H1 (cell line): ENCODE results near the gene SARNP. TPM values are rescaled to one million over a fixed set of nuclear protein-coding genes. Genes with fewer than 3 reads are reported as not detected.

Source experiments
- EZH2 ChIP-seq: fragments of 200-600 bp; sonication (generic); IDR thresholded peaks from 2 replicates; pipeline ENCODE4 v1.7.1; 2012; ENCODE audit warnings: low read depth, mild to moderate bottlenecking, moderate library complexity, low read length, inconsistent platforms; ENCODE audit not compliant: severe bottlenecking
- RXRA ChIP-seq: IDR thresholded peaks from 2 replicates; pipeline ENCODE4 v1.6.1; 2011; ENCODE audit warnings: low read depth, mild to moderate bottlenecking, low read length, moderate library complexity; ENCODE audit not compliant: insufficient read depth
- SIRT6 ChIP-seq: IDR thresholded peaks from one replicate; pipeline ENCODE4 v1.7.1; 2012; ENCODE audit warnings: low read length, inconsistent platforms
- SRF ChIP-seq: IDR thresholded peaks from 2 replicates; pipeline ENCODE4 v1.6.1; 2011; ENCODE audit warnings: mild to moderate bottlenecking, low read depth, low read length, moderate library complexity
- SUZ12 ChIP-seq: fragments of 200-600 bp; sonication (generic); IDR thresholded peaks from 2 replicates; pipeline ENCODE4 v1.6.1; 2012; ENCODE audit warnings: mild to moderate bottlenecking, inconsistent platforms, low read length, moderate library complexity, mixed read lengths
- TCF12 ChIP-seq: IDR thresholded peaks from 2 replicates; pipeline ENCODE4 v1.6.1; 2011; ENCODE audit warnings: low read depth, mild to moderate bottlenecking, low read length
- YY1 ChIP-seq: IDR thresholded peaks from 2 replicates; pipeline ENCODE4 v1.6.1; 2011; ENCODE audit warnings: low read depth, mild to moderate bottlenecking, low read length
- polyA plus RNA-seq, 7 experiments: library from polyadenylated mRNA; depleted of rRNA in 3 of 7; stranded (reverse) in 5 of 7; unstranded in 2 of 7; fragments of >200 nt in 5 of 7; fragments of 200-250 nt in 2 of 7; gene quantifications; 1 replicate in 5 of 7; 2 replicates in 1 of 7; 4 replicates in 1 of 7; pipeline versions ENCODE4 v1.2.1 to v1.2.3, GENCODE V29; 2011 to 2013; ENCODE audit warnings: missing spikeins in 2 of 7, mixed read lengths in 2 of 7
- total RNA-seq: library from RNA; stranded (reverse); fragmentation: NEBNext Ultra II Directional; extraction: Animal tissue kit (Norgen Biotek cat#: 25700); gene quantifications from 2 replicates; pipeline ENCODE4 v1.2.1, GENCODE V29; 2021
- TF ChIP-seq, protein P1 (sequence below): fragments of 300-600 bp; sonication (generic); IDR thresholded peaks from 2 replicates; pipeline ENCODE4 v1.7.1; 2012; ENCODE audit warnings: low read length, moderate library complexity, mild to moderate bottlenecking, inconsistent platforms; ENCODE audit not compliant: insufficient replicate concordance

SARNP gene
- total and polyA plus RNA-seq, 2 of the 8 experiments (the other 6 are each of a cell fraction or from before 2014, with no cell fraction given), result 114 to 226 TPM

DNA sequence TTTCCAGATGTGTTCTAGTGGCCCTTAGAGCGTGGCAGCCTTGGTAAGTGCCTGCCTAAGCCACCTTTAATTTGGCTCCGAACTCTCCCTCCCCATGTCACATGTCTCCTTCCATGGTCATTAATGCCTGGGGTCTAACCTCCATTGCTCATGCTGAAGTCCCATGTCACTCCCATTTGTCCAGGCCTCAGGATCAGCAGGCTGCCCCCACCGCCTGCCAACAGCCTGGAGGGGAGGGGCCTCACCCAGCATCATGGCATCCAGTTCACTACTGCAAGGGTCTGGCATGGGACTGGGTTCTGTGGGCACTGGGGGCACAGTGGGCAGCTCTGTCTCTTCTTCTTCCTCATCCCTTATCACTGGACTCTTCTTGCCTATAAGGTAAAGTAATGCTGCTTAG is 20.8 kb upstream of the SARNP start (continued):
- TF ChIP-seq, protein P1, sequence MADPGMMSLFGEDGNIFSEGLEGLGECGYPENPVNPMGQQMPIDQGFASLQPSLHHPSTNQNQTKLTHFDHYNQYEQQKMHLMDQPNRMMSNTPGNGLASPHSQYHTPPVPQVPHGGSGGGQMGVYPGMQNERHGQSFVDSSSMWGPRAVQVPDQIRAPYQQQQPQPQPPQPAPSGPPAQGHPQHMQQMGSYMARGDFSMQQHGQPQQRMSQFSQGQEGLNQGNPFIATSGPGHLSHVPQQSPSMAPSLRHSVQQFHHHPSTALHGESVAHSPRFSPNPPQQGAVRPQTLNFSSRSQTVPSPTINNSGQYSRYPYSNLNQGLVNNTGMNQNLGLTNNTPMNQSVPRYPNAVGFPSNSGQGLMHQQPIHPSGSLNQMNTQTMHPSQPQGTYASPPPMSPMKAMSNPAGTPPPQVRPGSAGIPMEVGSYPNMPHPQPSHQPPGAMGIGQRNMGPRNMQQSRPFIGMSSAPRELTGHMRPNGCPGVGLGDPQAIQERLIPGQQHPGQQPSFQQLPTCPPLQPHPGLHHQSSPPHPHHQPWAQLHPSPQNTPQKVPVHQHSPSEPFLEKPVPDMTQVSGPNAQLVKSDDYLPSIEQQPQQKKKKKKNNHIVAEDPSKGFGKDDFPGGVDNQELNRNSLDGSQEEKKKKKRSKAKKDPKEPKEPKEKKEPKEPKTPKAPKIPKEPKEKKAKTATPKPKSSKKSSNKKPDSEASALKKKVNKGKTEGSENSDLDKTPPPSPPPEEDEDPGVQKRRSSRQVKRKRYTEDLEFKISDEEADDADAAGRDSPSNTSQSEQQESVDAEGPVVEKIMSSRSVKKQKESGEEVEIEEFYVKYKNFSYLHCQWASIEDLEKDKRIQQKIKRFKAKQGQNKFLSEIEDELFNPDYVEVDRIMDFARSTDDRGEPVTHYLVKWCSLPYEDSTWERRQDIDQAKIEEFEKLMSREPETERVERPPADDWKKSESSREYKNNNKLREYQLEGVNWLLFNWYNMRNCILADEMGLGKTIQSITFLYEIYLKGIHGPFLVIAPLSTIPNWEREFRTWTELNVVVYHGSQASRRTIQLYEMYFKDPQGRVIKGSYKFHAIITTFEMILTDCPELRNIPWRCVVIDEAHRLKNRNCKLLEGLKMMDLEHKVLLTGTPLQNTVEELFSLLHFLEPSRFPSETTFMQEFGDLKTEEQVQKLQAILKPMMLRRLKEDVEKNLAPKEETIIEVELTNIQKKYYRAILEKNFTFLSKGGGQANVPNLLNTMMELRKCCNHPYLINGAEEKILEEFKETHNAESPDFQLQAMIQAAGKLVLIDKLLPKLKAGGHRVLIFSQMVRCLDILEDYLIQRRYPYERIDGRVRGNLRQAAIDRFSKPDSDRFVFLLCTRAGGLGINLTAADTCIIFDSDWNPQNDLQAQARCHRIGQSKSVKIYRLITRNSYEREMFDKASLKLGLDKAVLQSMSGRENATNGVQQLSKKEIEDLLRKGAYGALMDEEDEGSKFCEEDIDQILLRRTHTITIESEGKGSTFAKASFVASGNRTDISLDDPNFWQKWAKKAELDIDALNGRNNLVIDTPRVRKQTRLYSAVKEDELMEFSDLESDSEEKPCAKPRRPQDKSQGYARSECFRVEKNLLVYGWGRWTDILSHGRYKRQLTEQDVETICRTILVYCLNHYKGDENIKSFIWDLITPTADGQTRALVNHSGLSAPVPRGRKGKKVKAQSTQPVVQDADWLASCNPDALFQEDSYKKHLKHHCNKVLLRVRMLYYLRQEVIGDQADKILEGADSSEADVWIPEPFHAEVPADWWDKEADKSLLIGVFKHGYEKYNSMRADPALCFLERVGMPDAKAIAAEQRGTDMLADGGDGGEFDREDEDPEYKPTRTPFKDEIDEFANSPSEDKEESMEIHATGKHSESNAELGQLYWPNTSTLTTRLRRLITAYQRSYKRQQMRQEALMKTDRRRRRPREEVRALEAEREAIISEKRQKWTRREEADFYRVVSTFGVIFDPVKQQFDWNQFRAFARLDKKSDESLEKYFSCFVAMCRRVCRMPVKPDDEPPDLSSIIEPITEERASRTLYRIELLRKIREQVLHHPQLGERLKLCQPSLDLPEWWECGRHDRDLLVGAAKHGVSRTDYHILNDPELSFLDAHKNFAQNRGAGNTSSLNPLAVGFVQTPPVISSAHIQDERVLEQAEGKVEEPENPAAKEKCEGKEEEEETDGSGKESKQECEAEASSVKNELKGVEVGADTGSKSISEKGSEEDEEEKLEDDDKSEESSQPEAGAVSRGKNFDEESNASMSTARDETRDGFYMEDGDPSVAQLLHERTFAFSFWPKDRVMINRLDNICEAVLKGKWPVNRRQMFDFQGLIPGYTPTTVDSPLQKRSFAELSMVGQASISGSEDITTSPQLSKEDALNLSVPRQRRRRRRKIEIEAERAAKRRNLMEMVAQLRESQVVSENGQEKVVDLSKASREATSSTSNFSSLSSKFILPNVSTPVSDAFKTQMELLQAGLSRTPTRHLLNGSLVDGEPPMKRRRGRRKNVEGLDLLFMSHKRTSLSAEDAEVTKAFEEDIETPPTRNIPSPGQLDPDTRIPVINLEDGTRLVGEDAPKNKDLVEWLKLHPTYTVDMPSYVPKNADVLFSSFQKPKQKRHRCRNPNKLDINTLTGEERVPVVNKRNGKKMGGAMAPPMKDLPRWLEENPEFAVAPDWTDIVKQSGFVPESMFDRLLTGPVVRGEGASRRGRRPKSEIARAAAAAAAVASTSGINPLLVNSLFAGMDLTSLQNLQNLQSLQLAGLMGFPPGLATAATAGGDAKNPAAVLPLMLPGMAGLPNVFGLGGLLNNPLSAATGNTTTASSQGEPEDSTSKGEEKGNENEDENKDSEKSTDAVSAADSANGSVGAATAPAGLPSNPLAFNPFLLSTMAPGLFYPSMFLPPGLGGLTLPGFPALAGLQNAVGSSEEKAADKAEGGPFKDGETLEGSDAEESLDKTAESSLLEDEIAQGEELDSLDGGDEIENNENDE, result no peak
- TF ChIP-seq EZH2 (no peak), SRF (no peak), RXRA (no peak), SIRT6 (no peak), YY1 (no peak), TCF12 (no peak), SUZ12 (no peak)
